K562 (cell line): ENCODE data around the gene PPIL6. TPM values are rescaled to one million over a fixed set of nuclear protein-coding genes. Genes with fewer than 3 reads are reported as not detected.

Source experiments
- E2F6 ChIP-seq, 2 experiments: IDR thresholded peaks; 2 replicates each; pipeline ENCODE4 v1.6.1; 2011; ENCODE audit warnings: borderline replicate concordance in 1 of 2, control low read depth in 1 of 2, low read depth in 1 of 2, low read length in 1 of 2, mild to moderate bottlenecking in 1 of 2, mixed read lengths in 1 of 2, moderate library complexity in 1 of 2; ENCODE audit not compliant: insufficient read depth in 1 of 2, insufficient read length in 1 of 2, poor library complexity in 1 of 2, severe bottlenecking in 1 of 2; ENCODE audit errors: extremely low read depth in 1 of 2
- HMGN3 ChIP-seq: IDR thresholded peaks from 2 replicates; pipeline ENCODE4 v1.6.1; 2011; ENCODE audit warnings: borderline replicate concordance, low read depth, mild to moderate bottlenecking, mixed read lengths, low read length; ENCODE audit not compliant: insufficient read length; ENCODE audit errors: extremely low read depth
- MEF2A ChIP-seq: IDR thresholded peaks from 2 replicates; pipeline ENCODE4 v1.6.1; 2011; ENCODE audit warnings: low read depth, mild to moderate bottlenecking, low read length, moderate library complexity; ENCODE audit not compliant: control insufficient read depth
- MTA3 ChIP-seq: fragments of 450-650 bp; formaldehyde crosslinking; IDR thresholded peaks from 2 replicates; pipeline ENCODE4 v1.6.1; 2017; ENCODE audit warnings: mild to moderate bottlenecking, borderline replicate concordance
- NFYB ChIP-seq: IDR thresholded peaks from 2 replicates; pipeline ENCODE4 v1.6.1; 2011; ENCODE audit warnings: mild to moderate bottlenecking, moderate library complexity; ENCODE audit not compliant: insufficient read length; ENCODE audit errors: extremely low read depth
- PHF20 ChIP-seq: fragments of 450-650 bp; IDR thresholded peaks from 2 replicates; pipeline ENCODE4 v1.6.1; 2018; ENCODE audit not compliant: partially characterized antibody
- RBM39 ChIP-seq: fragments of 200-400 bp; formaldehyde crosslinking; optimal IDR thresholded peaks from 2 replicates; pipeline ENCODE3; 2018; ENCODE audit warnings: low read depth, low read length
- TAF9B ChIP-seq: fragments of 450-650 bp; IDR thresholded peaks from 2 replicates; pipeline ENCODE4 v1.6.1; 2018; ENCODE audit warnings: mild to moderate bottlenecking; ENCODE audit not compliant: partially characterized antibody
- ZBTB1 ChIP-seq: sonication (generic); formaldehyde crosslinking; IDR thresholded peaks from 2 replicates; pipeline ENCODE4 v1.8.1; 2023; ENCODE audit warnings: missing genetic modification reagents, low read depth, mild to moderate bottlenecking, borderline replicate concordance
- ZFP36 ChIP-seq: fragments of 150-350 bp; IDR thresholded peaks from 2 replicates; pipeline ENCODE4 v1.6.1; 2018; ENCODE audit warnings: low read length, low read depth; ENCODE audit not compliant: partially characterized antibody
- ZKSCAN8 ChIP-seq: fragments of 200-800 bp; sonication (Bioruptor generic); IDR thresholded peaks from 2 replicates; pipeline ENCODE4 v1.6.1; 2016; ENCODE audit warnings: missing genetic modification characterization, missing compliant biosample characterization
- ZNF140 ChIP-seq: fragments of 250-450 bp; sonication (Bioruptor Pico); IDR thresholded peaks from 2 replicates; pipeline ENCODE4 v1.8.0; 2021; ENCODE audit warnings: moderate library complexity, mild to moderate bottlenecking, inconsistent platforms
- polyA plus RNA-seq, 8 experiments: library from polyadenylated mRNA; depleted of rRNA in 4 of 8; stranded (reverse) in 5 of 8; unstranded in 3 of 8; fragments of >200 nt; fragmentation: Nextera tagmentation in 2 of 8; fragmentation: Illumina TruSeq in 1 of 8; extraction: Ambion mirVana in 2 of 8; extraction: Trizol in 1 of 8; gene quantifications; 2 replicates each; pipeline versions ENCODE4 v1.2.1 to v1.2.3, GENCODE V29; 2011 to 2014; ENCODE audit warnings: inconsistent platforms in 1 of 8, missing spikeins in 1 of 8
- total RNA-seq, 7 experiments: library from RNA; depleted of rRNA in 6 of 7; stranded (reverse); fragments of >200 nt in 6 of 7; fragmentation: Illumina TruSeq in 2 of 7; extraction: Trizol in 2 of 7; gene quantifications; 2 replicates each; pipeline versions ENCODE4 v1.2.1 to v1.2.3, GENCODE V29; 2011 to 2021; ENCODE audit warnings: low replicate concordance in 1 of 7
- TF ChIP-seq, protein P1 (sequence below): fragments of 250-450 bp; sonication (Bioruptor Pico); IDR thresholded peaks from 2 replicates; pipeline ENCODE4 v1.4.0; 2020

Gene PPIL6
- total and polyA plus RNA-seq, 9 of the 15 experiments (the other 6 are each of a cell fraction or from before 2014, with no cell fraction given), result 0.03 to 0.98 (median 0.41) TPM; not detected in 1

GRCh38 chr6:109456111-109456583, 15.7 kb upstream of the PPIL6 start (continued):
- peak; percentile 52; the same call in 1 of the 2 replicates for TF ChIP-seq MTA3
- TF ChIP-seq MEF2A, result no peak
- no peak for TF ChIP-seq ZBTB1 (CRISPR knock-in tag)
- no peak for TF ChIP-seq ZKSCAN8 (CRISPR knock-in tag)
- no peak for TF ChIP-seq ZFP36
- no peak for TF ChIP-seq ZNF140 (CRISPR knock-in tag)
- no peak for TF ChIP-seq NFYB
- TF ChIP-seq RBM39, result no peak
- peak; percentile 54 for TF ChIP-seq PHF20
- peak; percentile 2 for TF ChIP-seq HMGN3
- peak in 1 of 2 experiments; percentile 6 for TF ChIP-seq E2F6 (IDR thresholded peaks at IDR 0.05; ENCODE audit: borderline replicate concordance in 1 of 2, extremely low read depth in 1 of 2, insufficient read depth in 1 of 2, insufficient read length in 1 of 2, low read depth in 1 of 2, low read length in 1 of 2, poor library complexity in 1 of 2, severe bottlenecking in 1 of 2)
- TF ChIP-seq TAF9B, result no peak
- TF ChIP-seq, protein P1, sequence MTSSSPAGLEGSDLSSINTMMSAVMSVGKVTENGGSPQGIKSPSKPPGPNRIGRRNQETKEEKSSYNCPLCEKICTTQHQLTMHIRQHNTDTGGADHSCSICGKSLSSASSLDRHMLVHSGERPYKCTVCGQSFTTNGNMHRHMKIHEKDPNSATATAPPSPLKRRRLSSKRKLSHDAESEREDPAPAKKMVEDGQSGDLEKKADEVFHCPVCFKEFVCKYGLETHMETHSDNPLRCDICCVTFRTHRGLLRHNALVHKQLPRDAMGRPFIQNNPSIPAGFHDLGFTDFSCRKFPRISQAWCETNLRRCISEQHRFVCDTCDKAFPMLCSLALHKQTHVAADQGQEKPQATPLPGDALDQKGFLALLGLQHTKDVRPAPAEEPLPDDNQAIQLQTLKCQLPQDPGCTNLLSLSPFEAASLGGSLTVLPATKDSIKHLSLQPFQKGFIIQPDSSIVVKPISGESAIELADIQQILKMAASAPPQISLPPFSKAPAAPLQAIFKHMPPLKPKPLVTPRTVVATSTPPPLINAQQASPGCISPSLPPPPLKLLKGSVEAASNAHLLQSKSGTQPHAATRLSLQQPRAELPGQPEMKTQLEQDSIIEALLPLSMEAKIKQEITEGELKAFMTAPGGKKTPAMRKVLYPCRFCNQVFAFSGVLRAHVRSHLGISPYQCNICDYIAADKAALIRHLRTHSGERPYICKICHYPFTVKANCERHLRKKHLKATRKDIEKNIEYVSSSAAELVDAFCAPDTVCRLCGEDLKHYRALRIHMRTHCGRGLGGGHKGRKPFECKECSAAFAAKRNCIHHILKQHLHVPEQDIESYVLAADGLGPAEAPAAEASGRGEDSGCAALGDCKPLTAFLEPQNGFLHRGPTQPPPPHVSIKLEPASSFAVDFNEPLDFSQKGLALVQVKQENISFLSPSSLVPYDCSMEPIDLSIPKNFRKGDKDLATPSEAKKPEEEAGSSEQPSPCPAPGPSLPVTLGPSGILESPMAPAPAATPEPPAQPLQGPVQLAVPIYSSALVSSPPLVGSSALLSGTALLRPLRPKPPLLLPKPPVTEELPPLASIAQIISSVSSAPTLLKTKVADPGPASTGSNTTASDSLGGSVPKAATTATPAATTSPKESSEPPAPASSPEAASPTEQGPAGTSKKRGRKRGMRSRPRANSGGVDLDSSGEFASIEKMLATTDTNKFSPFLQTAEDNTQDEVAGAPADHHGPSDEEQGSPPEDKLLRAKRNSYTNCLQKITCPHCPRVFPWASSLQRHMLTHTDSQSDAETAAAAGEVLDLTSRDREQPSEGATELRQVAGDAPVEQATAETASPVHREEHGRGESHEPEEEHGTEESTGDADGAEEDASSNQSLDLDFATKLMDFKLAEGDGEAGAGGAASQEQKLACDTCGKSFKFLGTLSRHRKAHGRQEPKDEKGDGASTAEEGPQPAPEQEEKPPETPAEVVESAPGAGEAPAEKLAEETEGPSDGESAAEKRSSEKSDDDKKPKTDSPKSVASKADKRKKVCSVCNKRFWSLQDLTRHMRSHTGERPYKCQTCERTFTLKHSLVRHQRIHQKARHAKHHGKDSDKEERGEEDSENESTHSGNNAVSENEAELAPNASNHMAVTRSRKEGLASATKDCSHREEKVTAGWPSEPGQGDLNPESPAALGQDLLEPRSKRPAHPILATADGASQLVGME (CRISPR knock-in tag), result no peak
